Cardiac muscle cell (in vitro differentiated cells and primary cell): ENCODE results near the gene ZFYVE19. TPM values are rescaled to one million over a fixed set of nuclear protein-coding genes. Genes with fewer than 3 reads are reported as not detected.

ENCODE experiments used
- DNase-seq, 2 donors: peaks; one replicate each; pipeline versions ENCODE4 v3.0.0 to v3.0.0-alpha.2; 2010 to 2017; ENCODE audit warnings: low read depth in 1 of 2, low spot score in 1 of 2
- H3K27ac ChIP-seq: fragments of 200-600 bp; sonication (generic); 2 replicates; pipeline ENCODE4 v1.5.1; 2016
- H3K27me3 ChIP-seq: fragments of 200-600 bp; sonication (generic); 2 replicates; pipeline ENCODE4 v1.6.0; 2016; ENCODE audit warnings: control low read depth
- H3K36me3 ChIP-seq: fragments of 200-600 bp; sonication (generic); 2 replicates; pipeline ENCODE4 v1.5.1; 2016; ENCODE audit warnings: control low read depth
- H3K4me1 ChIP-seq: fragments of 200-600 bp; sonication (generic); 2 replicates; pipeline ENCODE4 v1.8.1; 2017; ENCODE audit warnings: low read depth, mild to moderate bottlenecking, mixed run types
- H3K4me3 ChIP-seq: fragments of 200-600 bp; sonication (generic); 2 replicates; pipeline ENCODE4 v1.5.1; 2016; ENCODE audit warnings: mild to moderate bottlenecking
- H3K9me3 ChIP-seq: fragments of 200-600 bp; sonication (generic); 2 replicates; pipeline ENCODE4 v1.5.1; 2017; ENCODE audit warnings: low read depth, mild to moderate bottlenecking, control low read depth
- polyA plus RNA-seq: library from polyadenylated mRNA; unstranded; fragments of >200 nt; fragmentation: Nextera tagmentation; extraction: Ambion mirVana; gene quantifications from 2 replicates; pipeline ENCODE4 v1.2.1, GENCODE V29; 2016
- total RNA-seq: library from RNA; depleted of rRNA; stranded (reverse); fragments of >200 nt; gene quantifications from 2 replicates; pipeline ENCODE4 v1.2.3, GENCODE V29; 2016
- TF ChIP-seq, protein P1 (sequence below): IDR thresholded peaks from 2 replicates; pipeline ENCODE4 v1.5.1; 2012; ENCODE audit warnings: low read depth, mild to moderate bottlenecking, low read length

ZFYVE19 gene
- total and polyA plus RNA-seq, 2 experiments from 2014 or later = 23.4 to 41.3 TPM

DNA sequence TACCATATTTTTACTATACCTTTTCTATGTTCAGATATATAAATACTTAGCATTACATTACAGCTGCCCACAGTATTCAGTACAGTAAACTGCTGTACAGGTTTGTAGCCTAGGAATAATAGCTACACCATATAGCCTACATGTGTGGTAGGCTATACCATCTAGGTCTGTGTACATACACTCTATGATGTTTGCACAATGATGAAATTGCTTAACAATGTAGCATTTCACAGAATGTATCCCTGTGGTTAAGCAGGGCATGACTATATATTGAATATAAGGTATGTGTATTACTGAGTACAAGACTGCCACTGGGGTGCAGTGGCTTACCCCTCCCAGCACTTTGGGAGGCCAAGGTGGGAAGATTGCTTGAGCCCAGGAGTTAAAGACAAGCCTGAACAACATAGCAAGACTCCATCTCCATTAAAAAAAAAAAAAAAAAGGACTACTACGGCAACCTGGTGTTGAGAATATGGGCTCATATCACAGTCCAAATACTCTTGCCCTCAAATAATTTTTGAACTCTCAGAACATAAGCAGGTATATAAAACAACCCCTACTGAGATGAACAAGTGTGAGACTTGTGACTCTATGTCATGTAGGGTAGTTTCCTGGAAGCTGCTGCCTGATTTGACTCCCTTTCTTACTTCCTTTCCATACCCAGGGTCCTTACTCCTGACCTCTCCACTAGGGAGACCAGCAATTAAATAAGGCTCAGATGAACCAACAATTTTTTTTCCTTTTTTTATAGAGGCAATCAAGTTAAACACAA, 16.9 kb downstream of the ZFYVE19 start:
- H3K27me3 ChIP-seq = no peaks in the 10 kb centered on the region
- no peaks in the 10 kb centered on the region for H3K36me3 ChIP-seq
- H3K9me3 ChIP-seq = no peaks in the 10 kb centered on the region
- H3K4me3 ChIP-seq = no peak overlapping the region
- DNase-seq = no peak
- TF ChIP-seq, protein P1, sequence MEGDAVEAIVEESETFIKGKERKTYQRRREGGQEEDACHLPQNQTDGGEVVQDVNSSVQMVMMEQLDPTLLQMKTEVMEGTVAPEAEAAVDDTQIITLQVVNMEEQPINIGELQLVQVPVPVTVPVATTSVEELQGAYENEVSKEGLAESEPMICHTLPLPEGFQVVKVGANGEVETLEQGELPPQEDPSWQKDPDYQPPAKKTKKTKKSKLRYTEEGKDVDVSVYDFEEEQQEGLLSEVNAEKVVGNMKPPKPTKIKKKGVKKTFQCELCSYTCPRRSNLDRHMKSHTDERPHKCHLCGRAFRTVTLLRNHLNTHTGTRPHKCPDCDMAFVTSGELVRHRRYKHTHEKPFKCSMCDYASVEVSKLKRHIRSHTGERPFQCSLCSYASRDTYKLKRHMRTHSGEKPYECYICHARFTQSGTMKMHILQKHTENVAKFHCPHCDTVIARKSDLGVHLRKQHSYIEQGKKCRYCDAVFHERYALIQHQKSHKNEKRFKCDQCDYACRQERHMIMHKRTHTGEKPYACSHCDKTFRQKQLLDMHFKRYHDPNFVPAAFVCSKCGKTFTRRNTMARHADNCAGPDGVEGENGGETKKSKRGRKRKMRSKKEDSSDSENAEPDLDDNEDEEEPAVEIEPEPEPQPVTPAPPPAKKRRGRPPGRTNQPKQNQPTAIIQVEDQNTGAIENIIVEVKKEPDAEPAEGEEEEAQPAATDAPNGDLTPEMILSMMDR = no peak
- no peak overlapping the region for H3K27ac ChIP-seq
- H3K4me1 ChIP-seq = peaks cover 19% of the 10 kb centered on the region

DNA sequence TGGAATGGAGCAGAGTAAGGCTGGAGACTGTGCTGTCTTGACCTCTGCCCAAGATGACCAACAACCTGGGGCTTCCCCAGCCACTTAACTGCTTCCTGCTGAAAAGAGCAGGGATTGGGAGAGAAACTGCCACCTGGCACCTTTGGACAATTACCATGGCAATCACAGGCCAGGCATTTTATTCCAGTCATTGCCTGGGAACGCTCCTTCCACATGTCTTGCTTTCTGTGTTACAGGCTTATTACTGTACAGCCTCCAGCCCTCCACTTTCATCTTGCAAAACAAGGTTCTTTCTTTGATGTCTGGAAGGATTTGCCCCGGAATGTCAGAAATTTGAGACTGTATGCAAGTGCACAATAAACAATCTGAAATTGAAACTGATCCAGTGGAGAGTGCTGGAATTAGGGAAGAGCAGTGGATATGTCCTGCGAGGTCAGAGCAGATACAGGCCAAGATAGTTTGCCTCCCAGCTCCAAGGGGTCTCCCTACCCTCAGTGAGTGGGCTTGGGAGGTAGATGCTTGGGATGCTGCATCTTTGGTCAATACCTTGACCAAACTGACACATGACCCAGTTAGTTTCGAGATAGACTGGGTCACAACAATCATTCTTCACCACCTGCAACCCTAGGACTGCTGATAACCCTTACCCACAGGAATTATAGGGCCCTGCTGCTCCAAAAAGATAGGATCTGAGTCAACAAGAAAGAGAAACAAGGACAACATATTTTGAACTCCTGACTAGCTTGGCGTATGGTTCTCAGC, 19.0 kb downstream of the ZFYVE19 start:
- Histone ChIP-seq H3K4me3 (no peak overlapping the region), H3K36me3 (no peaks in the 10 kb centered on the region), H3K27me3 (no peaks in the 10 kb centered on the region), H3K27ac (no peak overlapping the region), H3K4me1 (peaks cover 19% of the 10 kb centered on the region), H3K9me3 (no peaks in the 10 kb centered on the region)
- TF ChIP-seq, protein P1 = no peak
- DNase-seq = peak in 1 of 2 donors; percentile 16

DNA sequence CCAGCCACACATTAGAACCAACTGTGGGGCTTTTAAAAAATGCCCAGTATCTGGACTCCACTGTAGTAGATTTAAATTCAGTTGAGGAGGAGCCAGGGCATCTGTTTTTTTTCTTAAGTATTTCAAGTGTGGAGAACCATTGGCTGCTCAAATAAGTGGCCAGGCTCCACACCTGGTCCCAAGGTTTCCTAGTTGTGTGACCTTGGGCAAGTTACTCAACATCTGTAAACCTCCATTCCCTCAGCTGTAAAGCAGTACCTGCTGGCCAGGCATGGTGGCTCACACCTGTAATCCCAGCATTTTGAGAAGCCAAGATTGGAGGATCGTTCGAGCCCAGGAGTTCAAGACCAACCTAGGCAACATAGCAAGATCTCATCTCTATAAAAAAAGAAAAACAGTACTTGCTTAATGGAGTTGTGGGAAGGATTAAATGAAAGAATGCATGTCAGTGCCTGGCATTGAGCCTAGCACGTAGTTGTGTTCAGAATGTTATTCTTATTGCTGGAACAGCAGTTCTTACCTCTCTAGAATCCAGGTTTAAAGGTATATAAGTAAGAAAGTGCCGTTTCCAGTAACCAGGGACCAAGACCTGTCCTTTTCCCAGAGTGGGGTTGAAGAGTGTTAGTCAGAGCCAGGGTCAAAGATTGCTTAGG, 19.7 kb downstream of the ZFYVE19 start:
- Histone ChIP-seq H3K4me1 (peaks cover 19% of the 10 kb centered on the region), H3K9me3 (no peaks in the 10 kb centered on the region), H3K27ac (no peak overlapping the region), H3K27me3 (no peaks in the 10 kb centered on the region), H3K4me3 (no peak overlapping the region), H3K36me3 (no peaks in the 10 kb centered on the region)
- DNase-seq = peak in 1 of 2 donors; percentile 10
- TF ChIP-seq, protein P1 = no peak

DNA sequence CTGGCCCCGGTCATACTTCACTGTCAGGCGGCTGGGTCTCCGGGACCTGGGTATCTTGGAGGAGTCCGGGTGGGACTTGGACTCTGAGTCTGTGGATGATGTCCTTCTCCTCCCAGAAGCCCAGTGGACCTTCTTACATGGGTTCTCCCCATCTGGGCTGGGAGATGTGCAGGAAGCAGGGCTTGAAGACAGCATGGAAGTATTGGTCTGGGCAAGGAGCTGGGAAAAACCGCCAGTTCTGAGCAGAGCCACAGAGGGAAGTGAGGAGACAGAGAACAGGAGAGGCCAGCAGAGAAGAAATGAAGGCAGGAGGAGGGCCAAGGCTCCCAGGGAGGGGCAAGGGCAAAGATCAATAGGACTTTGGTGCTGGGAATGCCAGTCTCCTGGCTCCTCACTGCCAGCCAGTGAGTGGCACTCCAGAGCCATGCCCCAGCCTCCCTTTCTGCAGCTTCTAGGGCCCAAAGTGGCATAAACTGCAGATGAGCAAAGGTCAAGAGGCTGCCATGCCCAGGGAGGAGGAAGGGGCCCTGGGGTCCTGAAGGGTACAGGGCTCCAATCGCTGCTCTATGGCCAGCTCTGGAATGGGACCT, 21.7 kb downstream of the ZFYVE19 start, which contains the start of gene PPP1R14D:
Gene PPP1R14D, minus strand, starts transcription at position 262 of the 590 bp plus-strand sequence. Its CDS starts 67 bp downstream, at position 195.
- TF ChIP-seq, protein P1 = no peak
- H3K36me3 ChIP-seq = no peaks in the 10 kb centered on the region
- no peaks in the 10 kb centered on the region for H3K27me3 ChIP-seq
- DNase-seq = no peak
- no peaks in the 10 kb centered on the region for H3K9me3 ChIP-seq
- no peak within 1 kb of the TSS for H3K4me3 ChIP-seq
- peaks cover 19% of the 10 kb centered on the region for H3K4me1 ChIP-seq
- H3K27ac ChIP-seq = no peak within 1 kb of the TSS

DNA sequence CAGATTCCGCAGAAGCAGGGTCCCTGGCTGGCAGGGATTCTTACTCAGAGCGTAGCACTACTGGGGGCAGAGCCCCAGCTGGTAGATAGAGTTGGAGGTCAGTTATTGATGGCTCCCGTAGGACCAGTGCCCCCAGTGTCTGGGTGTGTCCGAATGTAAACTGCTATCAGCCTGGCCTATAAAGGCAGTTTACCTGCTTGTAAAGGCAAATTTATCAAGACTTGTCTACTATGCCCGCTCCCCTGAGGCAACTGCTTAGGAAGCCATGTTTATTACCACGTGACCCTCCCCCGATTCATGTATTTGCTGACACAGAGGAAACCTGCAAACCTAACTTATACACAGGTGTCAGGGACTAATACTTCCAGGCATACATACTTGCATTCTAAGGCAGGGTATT, 22.2 kb downstream of the ZFYVE19 start:
- no peak for DNase-seq
- TF ChIP-seq, protein P1 = no peak
- Histone ChIP-seq H3K27ac (no peak overlapping the region), H3K36me3 (no peaks in the 10 kb centered on the region), H3K4me1 (peaks cover 17% of the 10 kb centered on the region), H3K9me3 (no peaks in the 10 kb centered on the region), H3K4me3 (no peak overlapping the region), H3K27me3 (no peaks in the 10 kb centered on the region)
